Loucy (cell line): ENCODE results near the gene PRR12.

Experiments used
- H2AFZ ChIP-seq: fragments of 200-600 bp; sonication (generic); 2 replicates; pipeline ENCODE4 v1.6.0; 2016; ENCODE audit warnings: antibody characterized with exemption, mild to moderate bottlenecking, low read length, moderate library complexity
- H3F3A ChIP-seq: fragments of 200-600 bp; 2 replicates; pipeline ENCODE4 v1.6.0; 2016; ENCODE audit warnings: antibody characterized with exemption, low read depth, mild to moderate bottlenecking
- H3K27me3 ChIP-seq: fragments of 200-600 bp; sonication (generic); 2 replicates; pipeline ENCODE4 v1.6.1; 2014; ENCODE audit warnings: low read length, mild to moderate bottlenecking; ENCODE audit not compliant: insufficient read depth, poor library complexity, severe bottlenecking
- H3K36me3 ChIP-seq: fragments of 200-600 bp; sonication (generic); 2 replicates; pipeline ENCODE4 v1.6.1; 2016; ENCODE audit warnings: low read length; ENCODE audit not compliant: insufficient read depth
- H3K4me1 ChIP-seq: fragments of 200-600 bp; sonication (generic); 2 replicates; pipeline ENCODE4 v1.5.1; 2014; ENCODE audit warnings: low read length, mild to moderate bottlenecking; ENCODE audit not compliant: insufficient read depth, poor library complexity, severe bottlenecking
- H3K4me2 ChIP-seq: fragments of 200-600 bp; sonication (generic); 2 replicates; pipeline ENCODE4 v1.6.0; 2014; ENCODE audit warnings: antibody characterized with exemption, low read length, low read depth, mild to moderate bottlenecking; ENCODE audit not compliant: poor library complexity, severe bottlenecking
- H3K4me3 ChIP-seq: fragments of 200-600 bp; sonication (generic); 2 replicates; pipeline ENCODE4 v1.5.1; 2014; ENCODE audit warnings: low read length, mild to moderate bottlenecking, mixed read lengths; ENCODE audit not compliant: poor library complexity, severe bottlenecking
- H3K79me2 ChIP-seq: fragments of 200-600 bp; sonication (generic); 2 replicates; pipeline ENCODE4 v1.6.1; 2014; ENCODE audit warnings: low read length; ENCODE audit not compliant: insufficient read depth
- H3K9ac ChIP-seq: fragments of 200-600 bp; sonication (generic); 2 replicates; pipeline ENCODE4 v1.6.0; 2014; ENCODE audit warnings: mild to moderate bottlenecking, low read depth, low read length, moderate library complexity; ENCODE audit not compliant: poor library complexity, severe bottlenecking
- H3K9me2 ChIP-seq: fragments of 200-600 bp; sonication (generic); replicated peaks from 2 replicates; pipeline ENCODE4 v1.6.1; 2016; ENCODE audit warnings: low read depth, low read length, mixed read lengths
- H3K9me3 ChIP-seq: fragments of 200-600 bp; sonication (generic); 2 replicates; pipeline ENCODE4 v1.6.1; 2014; ENCODE audit warnings: mild to moderate bottlenecking, antibody characterized with exemption, low read length, low read depth; ENCODE audit not compliant: insufficient read depth
- H4K20me1 ChIP-seq: fragments of 200-600 bp; sonication (generic); 2 replicates; pipeline ENCODE4 v1.6.0; 2014; ENCODE audit warnings: antibody characterized with exemption, low read length, mild to moderate bottlenecking; ENCODE audit not compliant: insufficient read depth, poor library complexity, severe bottlenecking
- CTCF ChIP-seq: fragments of 200-600 bp; sonication (generic); conservative IDR thresholded peaks from 2 replicates; pipeline ENCODE4 v1.5.1; 2014; ENCODE audit warnings: mild to moderate bottlenecking, antibody characterized with exemption, low read length
- EZH2phosphoT487 ChIP-seq: fragments of 200-600 bp; IDR thresholded peaks from 2 replicates; pipeline ENCODE4 v1.6.1; 2018; ENCODE audit warnings: antibody characterized with exemption, mild to moderate bottlenecking, moderate library complexity, borderline replicate concordance

PRR12 gene

GRCh38 chr19:49602806-49603205, 11.8 kb downstream of the PRR12 start:
- Histone ChIP-seq H3K27me3 (no peaks in the 10 kb centered on the region), H3K9me3 (no peaks in the 10 kb centered on the region), H3K9ac (no peak overlapping the region), H2AFZ (no peak overlapping the region), H3K4me2 (no peak overlapping the region), H3F3A (no peaks in the 10 kb centered on the region), H3K9me2 (no peaks in the 10 kb centered on the region), H4K20me1 (peaks cover 33% of the 10 kb centered on the region), H3K4me3 (no peak overlapping the region), H3K36me3 (peaks cover 55% of the 10 kb centered on the region; the same call in 1 of the 2 replicates), H3K4me1 (no peaks in the 10 kb centered on the region), H3K79me2 (peaks cover 49% of the 10 kb centered on the region)
- TF ChIP-seq CTCF = no peak
- TF ChIP-seq EZH2phosphoT487 = no peak

- Histone ChIP-seq H4K20me1 (peaks cover 15% of the 10 kb centered on the region), H2AFZ (no peak overlapping the region), H3K9me2 (no peaks in the 10 kb centered on the region), H3K4me1 (no peaks in the 10 kb centered on the region), H3K4me2 (no peak overlapping the region), H3K9ac (no peak overlapping the region), H3K27me3 (no peaks in the 10 kb centered on the region), H3K9me3 (no peaks in the 10 kb centered on the region), H3K79me2 (peaks cover 60% of the 10 kb centered on the region), H3F3A (no peaks in the 10 kb centered on the region), H3K4me3 (no peak overlapping the region), H3K36me3 (peaks cover 40% of the 10 kb centered on the region; the same call in 1 of the 2 replicates)
- TF ChIP-seq CTCF (no peak), EZH2phosphoT487 (no peak)
Measured at GRCh38 chr19:49605605-49606004, 14.6 kb downstream of the PRR12 start.

- H3K4me3 ChIP-seq = no peak overlapping the region
- no peaks in the 10 kb centered on the region for H3K27me3 ChIP-seq
- H3K79me2 ChIP-seq = peaks cover 66% of the 10 kb centered on the region
- H3K9me3 ChIP-seq = no peaks in the 10 kb centered on the region
- no peak overlapping the region for H2AFZ ChIP-seq
- no peaks in the 10 kb centered on the region for H3K4me1 ChIP-seq
- no peaks in the 10 kb centered on the region for H3K9me2 ChIP-seq
- H3F3A ChIP-seq = no peaks in the 10 kb centered on the region
- TF ChIP-seq EZH2phosphoT487 (no peak), CTCF (no peak)
- H3K9ac ChIP-seq = no peak overlapping the region
- H3K36me3 ChIP-seq = peaks cover 24% of the 10 kb centered on the region; the same call in 1 of the 2 replicates
- H4K20me1 ChIP-seq = peaks cover 21% of the 10 kb centered on the region
- no peak overlapping the region for H3K4me2 ChIP-seq
Measured at GRCh38 chr19:49609499-49610092, 18.6 kb downstream of the PRR12 start.
